Measurements from ENCODE around the gene CCDC60. TPM values are rescaled to one million over a fixed set of nuclear protein-coding genes. Genes with fewer than 3 reads are reported as not detected.
A peak's percentile ranks its signal among the peaks of the same experiment; 100 is the strongest.

CCDC60 gene
- total RNA-seq, 4 donors from 2014 or later = not detected

- peaks cover 0 to 2% of the 10 kb centered on the region in 2 donors for H3K4me1 ChIP-seq
- no peak overlapping the region for H3K4me3 ChIP-seq
- ATAC-seq = peak in 1 of 2 donors; percentile 65
- H3K9me3 ChIP-seq = no peaks in the 10 kb centered on the region
- H3K36me3 ChIP-seq = no peaks in the 10 kb centered on the region
- no peak for TF ChIP-seq CTCF (IDR thresholded peaks at IDR 0.05 in 4 of 5, conservative IDR thresholded peaks at IDR 0.05 in 1 of 5)
- TF ChIP-seq POLR2A (IDR thresholded peaks at IDR 0.05) = no peak
- peak; percentile 6 to 13 for DNase-seq
- intact Hi-C loops (cut with DNase I; ENCODE audit: low total_unique reads) (no loop called here), in situ Hi-C loops (cut with MboI; ENCODE audit: low sequenced_read_pairs in 4 of 4) (no loop called here)
- no peak overlapping the region for H3K27ac ChIP-seq
- H3K27me3 ChIP-seq = no peaks in the 10 kb centered on the region
Observed at GRCh38 chr12:119319638-119320037, 14.9 kb upstream of the CCDC60 start.

GRCh38 chr12:119320678-119321077 lies 13.9 kb upstream of the CCDC60 start:
- in situ Hi-C loops (cut with MboI; ENCODE audit: low sequenced_read_pairs in 4 of 4) = no loop called here
- H3K27ac ChIP-seq = no peak overlapping the region

GRCh38 chr12:119322301-119322723 lies 12.2 kb upstream of the CCDC60 start:
- Histone ChIP-seq H3K4me3 (no peak overlapping the region), H3K4me1 (peaks cover 0 to 2% of the 10 kb centered on the region in 2 donors), H3K27ac (no peak overlapping the region), H3K27me3 (no peaks in the 10 kb centered on the region), H3K9me3 (no peaks in the 10 kb centered on the region), H3K36me3 (no peaks in the 10 kb centered on the region)
- intact Hi-C loops (cut with DNase I; ENCODE audit: low total_unique reads) = no loop called here
- DNase-seq (no peak), ATAC-seq (no peak)
- in situ Hi-C loops (cut with MboI; ENCODE audit: low sequenced_read_pairs in 4 of 4) = no loop called here
- TF ChIP-seq POLR2A (IDR thresholded peaks at IDR 0.05) (no peak), CTCF (IDR thresholded peaks at IDR 0.05 in 4 of 5, conservative IDR thresholded peaks at IDR 0.05 in 1 of 5) (no peak)

More at GRCh38 chr12:119320678-119321077, 13.9 kb upstream of the CCDC60 start:
- Histone ChIP-seq H3K36me3 (no peaks in the 10 kb centered on the region), H3K4me3 (no peak overlapping the region), H3K27me3 (no peaks in the 10 kb centered on the region), H3K4me1 (peaks cover 0 to 2% of the 10 kb centered on the region in 2 donors), H3K9me3 (no peaks in the 10 kb centered on the region)
- DNase-seq (no peak), ATAC-seq (no peak)
- intact Hi-C loops (cut with DNase I; ENCODE audit: low total_unique reads) = no loop called here
- no peak for TF ChIP-seq CTCF (IDR thresholded peaks at IDR 0.05 in 4 of 5, conservative IDR thresholded peaks at IDR 0.05 in 1 of 5)
- TF ChIP-seq POLR2A (IDR thresholded peaks at IDR 0.05) = no peak

- no peaks in the 10 kb centered on the region for H3K36me3 ChIP-seq
- no peaks in the 10 kb centered on the region for H3K27me3 ChIP-seq
- no peak for ATAC-seq
- TF ChIP-seq CTCF (IDR thresholded peaks at IDR 0.05 in 4 of 5, conservative IDR thresholded peaks at IDR 0.05 in 1 of 5) (no peak), POLR2A (IDR thresholded peaks at IDR 0.05) (no peak)
- no peaks in the 10 kb centered on the region for H3K9me3 ChIP-seq
- no peaks in the 10 kb centered on the region for H3K4me1 ChIP-seq
- no peak overlapping the region for H3K27ac ChIP-seq
- intact Hi-C loops (cut with DNase I; ENCODE audit: low total_unique reads) (no loop called here), in situ Hi-C loops (cut with MboI; ENCODE audit: low sequenced_read_pairs in 4 of 4) (no loop called here)
- no peak overlapping the region for H3K4me3 ChIP-seq
- no peak for DNase-seq
Observed at GRCh38 chr12:119325813-119326212, 8.7 kb upstream of the CCDC60 start.

- no peaks in the 10 kb centered on the region for H3K27me3 ChIP-seq
- H3K27ac ChIP-seq = no peak overlapping the region
- in situ Hi-C loops (cut with MboI; ENCODE audit: low sequenced_read_pairs in 4 of 4) (no loop called here), intact Hi-C loops (cut with DNase I; ENCODE audit: low total_unique reads) (no loop called here)
- H3K36me3 ChIP-seq = no peaks in the 10 kb centered on the region
- TF ChIP-seq POLR2A (IDR thresholded peaks at IDR 0.05) = no peak
- no peak for TF ChIP-seq CTCF (IDR thresholded peaks at IDR 0.05 in 4 of 5, conservative IDR thresholded peaks at IDR 0.05 in 1 of 5)
- DNase-seq (no peak), ATAC-seq (no peak)
- H3K4me3 ChIP-seq = no peak overlapping the region
- no peaks in the 10 kb centered on the region for H3K4me1 ChIP-seq
- no peaks in the 10 kb centered on the region for H3K9me3 ChIP-seq
Observed at GRCh38 chr12:119326341-119326740, 8.2 kb upstream of the CCDC60 start.

All from gastrocnemius medialis (tissue), 4 donors.